Measurements from ENCODE around the gene ELFN1.

Gene ELFN1

DNA sequence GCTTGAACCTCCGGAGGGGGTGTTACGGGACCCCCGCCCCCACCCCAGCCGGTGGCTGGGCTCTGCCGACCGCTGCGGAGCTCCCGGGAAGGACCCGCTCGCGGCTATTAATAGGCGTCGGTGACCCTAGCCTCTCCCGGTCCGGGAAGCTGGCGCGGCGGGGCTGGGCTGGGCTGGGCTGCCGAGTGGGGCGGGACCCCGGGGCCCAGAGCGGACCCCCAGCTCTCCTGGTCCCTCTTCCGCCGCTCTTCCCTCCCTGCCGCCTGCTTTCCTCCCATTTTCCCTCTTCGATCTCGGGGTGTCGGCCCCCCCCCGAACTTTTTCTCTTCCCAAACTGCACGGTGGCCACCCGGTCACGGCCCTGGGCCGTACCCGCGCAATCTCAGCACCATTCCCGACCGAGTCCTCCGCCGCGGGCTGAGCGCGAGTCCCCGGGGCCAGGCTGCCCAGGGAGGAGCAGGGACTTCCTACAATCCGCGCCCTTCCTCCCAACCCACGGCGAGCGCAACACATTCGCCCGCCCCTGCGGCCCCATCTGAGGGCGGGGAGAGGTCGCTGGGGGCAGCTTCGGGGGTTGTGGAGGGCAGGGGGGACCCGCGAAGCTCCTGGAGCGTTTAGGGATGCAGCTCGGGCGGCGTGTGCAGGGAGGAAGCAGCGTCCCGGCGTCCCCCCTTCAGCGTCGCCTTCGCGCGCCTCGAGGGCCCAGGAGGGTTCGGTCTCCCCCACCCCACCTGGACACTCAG, 3.1 kb upstream of the ELFN1 start:
- no peak overlapping the region for H3K4me3 ChIP-seq (ENCODE audit: low read depth, low read length)
- DNase-seq (ENCODE audit: low read depth): no peak
- TF ChIP-seq, protein P1, sequence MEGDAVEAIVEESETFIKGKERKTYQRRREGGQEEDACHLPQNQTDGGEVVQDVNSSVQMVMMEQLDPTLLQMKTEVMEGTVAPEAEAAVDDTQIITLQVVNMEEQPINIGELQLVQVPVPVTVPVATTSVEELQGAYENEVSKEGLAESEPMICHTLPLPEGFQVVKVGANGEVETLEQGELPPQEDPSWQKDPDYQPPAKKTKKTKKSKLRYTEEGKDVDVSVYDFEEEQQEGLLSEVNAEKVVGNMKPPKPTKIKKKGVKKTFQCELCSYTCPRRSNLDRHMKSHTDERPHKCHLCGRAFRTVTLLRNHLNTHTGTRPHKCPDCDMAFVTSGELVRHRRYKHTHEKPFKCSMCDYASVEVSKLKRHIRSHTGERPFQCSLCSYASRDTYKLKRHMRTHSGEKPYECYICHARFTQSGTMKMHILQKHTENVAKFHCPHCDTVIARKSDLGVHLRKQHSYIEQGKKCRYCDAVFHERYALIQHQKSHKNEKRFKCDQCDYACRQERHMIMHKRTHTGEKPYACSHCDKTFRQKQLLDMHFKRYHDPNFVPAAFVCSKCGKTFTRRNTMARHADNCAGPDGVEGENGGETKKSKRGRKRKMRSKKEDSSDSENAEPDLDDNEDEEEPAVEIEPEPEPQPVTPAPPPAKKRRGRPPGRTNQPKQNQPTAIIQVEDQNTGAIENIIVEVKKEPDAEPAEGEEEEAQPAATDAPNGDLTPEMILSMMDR (IDR thresholded peaks at IDR 0.05; ENCODE audit: insufficient read depth, low read depth, low read length, missing control alignments): no peak

DNA sequence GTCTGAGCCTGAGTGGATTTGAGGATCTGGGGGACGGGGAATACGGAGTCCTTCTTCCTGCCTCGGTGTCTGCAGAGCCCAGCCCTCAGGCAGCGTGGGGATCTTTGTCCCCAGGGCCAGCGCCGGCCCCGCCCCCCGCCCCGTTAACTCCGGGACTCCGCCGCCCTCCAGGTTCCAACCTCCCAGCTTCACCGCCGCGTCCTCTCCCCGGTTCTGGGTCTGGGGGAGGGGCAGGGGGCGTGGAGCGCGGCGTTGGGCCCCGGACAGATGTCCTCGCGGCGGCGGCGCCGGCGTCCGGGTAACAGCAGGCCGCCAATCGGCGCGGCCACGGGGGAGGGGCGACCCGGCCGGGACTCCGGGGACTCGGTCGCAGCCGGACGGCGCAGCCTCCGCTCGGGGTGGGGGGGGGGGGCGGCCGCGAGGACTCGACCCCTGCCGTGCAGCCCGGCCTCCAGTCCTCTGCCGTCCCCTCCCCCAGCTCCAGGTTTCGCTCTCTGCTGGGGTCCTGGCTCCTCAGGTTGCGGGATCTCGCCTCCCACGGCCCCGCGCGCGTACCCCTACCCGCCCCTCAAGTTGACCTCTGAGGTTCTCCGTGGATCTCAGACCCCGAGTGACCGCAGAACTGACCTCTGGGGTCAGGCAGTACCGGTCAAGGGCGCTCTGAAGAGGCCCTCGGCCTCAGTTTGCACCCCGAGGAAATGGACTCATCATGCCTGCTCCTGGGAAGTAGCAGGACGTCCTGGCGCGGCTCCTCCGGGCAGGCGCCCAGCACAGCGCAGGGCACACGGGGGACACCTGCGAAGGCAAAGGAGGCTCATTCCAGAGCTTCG, 2.3 kb upstream of the ELFN1 start:
- TF ChIP-seq, protein P1 (IDR thresholded peaks at IDR 0.05; ENCODE audit: insufficient read depth, low read depth, low read length, missing control alignments): no peak
- no peak for DNase-seq (ENCODE audit: low read depth)

DNA sequence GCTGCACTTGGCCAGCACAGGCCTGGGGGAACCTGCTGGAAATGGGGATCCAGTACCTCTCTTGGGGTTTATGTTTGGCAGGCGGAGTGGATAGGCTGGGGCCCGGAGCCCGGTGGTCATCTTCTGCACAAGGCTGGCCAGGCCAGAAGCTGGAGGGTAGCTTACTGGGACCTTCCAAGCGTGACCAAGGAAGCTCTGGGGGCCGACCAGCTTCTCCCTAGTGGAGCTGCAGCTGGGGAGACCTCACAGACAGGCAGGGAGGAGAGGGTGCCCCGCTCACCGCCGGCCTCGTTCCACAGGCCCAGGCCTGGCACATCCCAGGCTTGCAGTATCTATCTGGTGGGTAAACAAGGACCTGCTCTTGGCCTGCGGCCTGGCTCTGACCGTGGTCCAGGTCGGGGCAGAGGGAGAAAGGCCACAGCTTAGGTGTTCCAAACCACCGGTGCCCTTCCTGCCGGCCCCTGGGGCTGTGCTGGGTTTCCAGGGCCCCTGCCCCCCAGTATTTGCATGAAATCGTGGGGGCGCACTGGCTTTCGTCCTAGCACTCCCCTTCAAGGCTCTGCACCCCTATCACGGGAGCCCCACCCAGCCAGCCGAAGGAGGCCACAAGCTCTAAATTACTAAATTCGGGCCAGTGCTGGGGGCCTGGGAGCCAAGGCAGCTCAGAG, 1.5 kb upstream of the ELFN1 start:
- no peak overlapping the region for H3K4me3 ChIP-seq (ENCODE audit: low read depth, low read length)
- TF ChIP-seq, protein P1 (IDR thresholded peaks at IDR 0.05; ENCODE audit: insufficient read depth, low read depth, low read length, missing control alignments): no peak
- no peak for DNase-seq (ENCODE audit: low read depth)

More for the DNA sequence above, 2.3 kb upstream of the ELFN1 start:
- no peak overlapping the region for H3K4me3 ChIP-seq (ENCODE audit: low read depth, low read length)

DNA sequence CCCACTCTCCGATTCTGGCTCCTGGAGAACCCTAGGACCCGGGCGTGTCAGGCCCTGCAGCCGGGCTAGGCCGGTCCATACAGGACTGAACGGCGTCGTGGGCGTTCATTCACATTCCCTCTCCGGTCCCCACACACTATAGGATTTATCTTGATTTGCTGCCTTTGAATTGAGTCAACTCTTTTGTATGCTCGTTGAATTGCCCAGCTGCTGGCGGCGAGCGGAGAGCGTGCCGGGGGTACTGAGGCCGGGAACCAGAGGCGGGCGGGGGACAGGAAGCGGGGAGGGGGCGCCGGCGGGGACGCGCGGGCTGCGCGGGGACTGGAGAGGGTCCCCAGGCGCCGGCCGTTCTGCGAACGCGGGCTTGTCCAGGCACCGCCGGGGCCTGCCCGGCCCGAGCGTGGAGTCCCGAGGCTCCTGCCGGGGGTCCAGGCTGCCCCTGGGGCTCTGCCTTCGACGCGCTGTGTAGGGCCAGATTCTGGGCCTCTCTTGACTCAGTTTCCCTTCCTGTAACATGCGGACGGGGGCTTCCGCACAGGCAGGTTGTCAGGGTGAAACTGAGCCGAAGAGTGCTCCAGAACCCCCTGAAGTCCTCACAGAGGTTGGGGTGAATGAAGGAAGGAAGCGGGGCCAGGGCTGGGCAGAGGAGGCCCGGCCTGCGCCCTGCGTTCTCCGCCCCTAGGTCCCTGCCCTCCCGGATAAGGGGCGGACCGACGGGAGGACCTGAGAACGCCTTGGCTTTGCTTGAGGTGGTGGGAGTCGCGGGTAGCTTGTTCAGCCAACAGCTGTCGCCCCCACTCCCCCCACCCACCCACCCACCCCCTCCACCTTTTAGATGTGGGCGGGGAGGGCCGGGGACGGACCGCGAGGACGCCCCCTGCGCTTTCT, 769 bp upstream of the ELFN1 start:
- no peak overlapping the region for H3K4me3 ChIP-seq (ENCODE audit: low read depth, low read length)
- TF ChIP-seq, protein P1 (IDR thresholded peaks at IDR 0.05; ENCODE audit: insufficient read depth, low read depth, low read length, missing control alignments): no peak
- no peak for DNase-seq (ENCODE audit: low read depth)

DNA sequence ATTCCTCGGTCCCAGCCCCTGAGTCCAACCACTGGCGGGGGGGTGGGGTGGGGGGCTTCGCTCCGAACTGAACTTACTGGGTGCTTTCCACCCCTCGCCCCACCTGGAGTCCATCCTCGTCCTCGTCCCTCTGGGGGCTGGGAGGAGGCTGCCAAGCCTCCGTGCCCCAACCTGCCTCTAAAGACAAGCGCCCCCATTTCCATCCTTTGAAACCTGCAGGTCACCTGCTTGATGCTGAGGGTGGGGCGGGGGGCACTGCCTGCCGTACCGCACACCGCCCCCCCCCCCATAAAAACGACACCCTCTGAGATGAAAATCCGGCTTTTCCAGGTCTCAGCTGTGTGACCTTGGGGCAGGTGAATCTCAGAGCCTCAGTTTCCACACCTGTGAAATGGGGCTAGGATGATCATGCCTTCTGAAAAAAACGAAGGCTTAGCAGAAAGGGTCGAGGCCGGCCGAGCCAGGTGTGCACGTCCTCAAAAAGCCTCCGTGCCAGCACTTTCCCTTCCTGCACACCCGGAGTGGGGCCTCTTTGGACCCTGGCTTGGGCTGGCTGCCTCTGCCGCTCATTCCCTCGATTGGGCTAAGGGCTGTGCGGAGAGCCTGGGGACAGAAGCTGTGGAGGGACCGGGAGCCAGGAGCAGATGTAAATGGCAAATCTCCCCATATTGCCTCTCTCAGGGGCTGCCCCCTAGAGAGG, 967 bp downstream of the ELFN1 start:
- DNase-seq (ENCODE audit: low read depth): no peak
- H3K4me3 ChIP-seq (ENCODE audit: low read depth, low read length): no peak overlapping the region
- TF ChIP-seq, protein P1 (IDR thresholded peaks at IDR 0.05; ENCODE audit: insufficient read depth, low read depth, low read length, missing control alignments): no peak

Data from GM12865 (cell line).